HG03175 (cell line): ENCODE results near the gene TNFRSF9.
A peak's percentile ranks its signal among the peaks of the same experiment; 100 is the strongest.
"Not testable (repeated sequence)": the region's sequence is repeated elsewhere in the genome, so short reads cannot be mapped to it uniquely, and the experiment has no call there.

Source experiments
- ATAC-seq: cut with Tn5 transposase; IDR thresholded peaks from one replicate; pipeline ENCODE4 v1.9.1; 2021; ENCODE audit warnings: mild to moderate bottlenecking, moderate library complexity; ENCODE audit not compliant: unreplicated experiment

Gene TNFRSF9

DNA sequence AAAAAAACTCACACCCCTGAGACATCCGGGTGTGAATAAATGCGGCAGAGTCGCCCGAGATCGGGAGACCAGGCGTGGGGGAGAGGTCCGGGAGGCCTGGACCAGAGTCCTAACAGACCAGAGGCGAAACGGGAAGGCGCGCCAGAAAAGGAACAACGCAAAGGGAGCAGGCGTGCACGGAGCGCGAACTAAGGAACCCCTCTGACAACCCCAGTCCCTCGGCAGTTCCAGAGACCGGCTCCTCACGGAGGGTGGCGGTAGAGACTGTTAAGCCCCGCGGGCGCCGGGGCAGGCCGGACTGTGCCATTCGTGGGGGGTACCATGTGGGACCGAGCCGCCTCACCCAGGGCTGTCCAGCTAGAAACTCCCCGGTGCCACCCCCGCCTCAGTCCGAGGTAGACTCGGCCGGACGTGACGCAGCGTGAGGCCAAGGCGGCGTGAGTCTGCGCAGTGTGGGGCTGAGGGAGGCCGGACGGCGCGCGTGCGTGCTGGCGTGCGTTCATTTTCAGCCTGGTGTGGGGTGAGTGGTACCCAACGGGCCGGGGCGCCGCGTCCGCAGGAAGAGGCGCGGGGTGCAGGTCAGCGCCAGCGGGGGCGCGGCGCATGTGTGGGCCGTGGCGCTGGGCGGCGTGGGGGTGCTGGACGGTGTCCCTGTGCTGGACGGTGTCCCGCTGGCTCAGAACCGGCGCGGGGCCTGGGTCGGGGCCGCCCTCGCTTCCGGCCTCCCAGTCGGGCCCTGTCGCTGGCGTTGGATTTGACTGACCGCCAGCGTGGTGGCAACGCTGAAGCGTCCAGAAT, 20.8 kb upstream of the TNFRSF9 start, which contains the start of gene PARK7:
Gene PARK7 (plus strand): TSS at position 496 of the 798 bp plus-strand sequence. CDS start 1,075 bp downstream, outside the sequence.
- ATAC-seq, result peak; percentile 97

DNA sequence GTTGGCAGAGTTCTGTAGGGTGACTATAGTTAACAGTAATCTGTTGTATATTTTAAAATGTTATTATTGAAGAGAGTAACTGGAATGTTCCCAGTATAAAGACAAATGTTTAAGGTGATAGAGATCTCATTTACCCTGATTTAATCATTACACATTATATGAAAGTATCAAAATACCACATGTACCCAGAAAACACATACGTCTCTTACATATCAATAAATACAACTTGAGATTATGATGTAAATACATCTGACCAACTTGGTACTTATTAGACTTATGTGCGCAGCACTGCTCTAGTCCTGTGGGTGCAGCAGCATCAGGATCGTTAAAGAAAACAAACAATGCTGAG, 20.2 kb upstream of the TNFRSF9 start:
- ATAC-seq, result no peak

DNA sequence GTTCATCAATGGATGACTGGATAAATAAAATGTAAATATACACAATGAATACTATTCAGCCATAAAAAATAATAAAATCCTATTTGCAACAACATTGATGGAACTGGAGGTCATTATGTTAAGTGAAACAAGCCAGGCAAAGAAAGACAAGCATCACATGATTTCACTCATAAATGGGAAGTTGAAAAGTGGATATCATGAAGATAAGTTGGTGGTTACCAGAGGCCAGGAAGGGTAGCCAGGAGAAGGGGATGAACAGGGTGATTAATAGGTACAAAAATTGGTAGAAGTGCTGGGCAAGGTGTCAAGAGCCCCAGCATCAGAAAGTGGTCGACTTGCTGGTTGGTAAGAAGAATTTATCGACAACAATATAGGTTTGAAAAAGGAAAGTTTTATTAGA, 19.5 kb upstream of the TNFRSF9 start:
- ATAC-seq, result no peak

DNA sequence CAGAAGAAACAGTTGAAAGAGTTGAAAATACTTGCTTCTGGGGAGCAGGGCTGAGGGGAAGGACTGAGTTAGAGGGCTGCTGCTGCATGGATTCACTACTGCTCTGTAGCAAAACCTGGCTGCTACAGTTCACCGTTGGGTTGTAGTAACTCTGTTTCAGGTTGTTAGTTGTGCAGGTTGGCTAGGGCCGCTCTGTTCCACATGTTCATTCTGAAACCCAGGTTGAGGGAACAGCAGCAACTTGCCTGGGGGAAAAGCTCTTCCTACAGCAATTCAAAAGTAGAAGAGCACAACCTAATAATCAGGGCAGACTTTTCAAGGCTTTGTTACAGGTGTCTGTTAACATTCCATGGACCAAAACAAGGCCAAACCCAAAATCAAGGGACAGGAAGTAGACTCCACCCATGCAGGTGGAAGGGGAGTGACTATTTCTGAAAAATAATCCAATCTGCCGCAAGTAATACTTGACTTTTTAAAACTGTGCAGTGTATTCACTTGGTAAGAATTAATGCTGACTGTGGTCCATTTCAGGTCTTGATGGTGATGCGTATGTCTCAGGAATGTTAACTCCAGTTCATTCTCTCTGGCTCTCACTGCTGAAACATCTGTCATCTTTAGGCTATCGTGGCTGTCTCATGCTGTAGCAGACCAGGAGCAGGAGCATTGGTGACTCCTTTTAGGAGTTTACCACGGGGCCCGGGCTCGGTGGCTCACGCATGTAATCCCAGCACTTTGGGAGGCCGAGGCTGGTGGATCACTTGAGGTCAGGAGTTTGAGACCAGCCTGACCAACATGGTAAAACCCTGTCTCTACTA, 15.8 kb upstream of the TNFRSF9 start:
- no peak for ATAC-seq

DNA sequence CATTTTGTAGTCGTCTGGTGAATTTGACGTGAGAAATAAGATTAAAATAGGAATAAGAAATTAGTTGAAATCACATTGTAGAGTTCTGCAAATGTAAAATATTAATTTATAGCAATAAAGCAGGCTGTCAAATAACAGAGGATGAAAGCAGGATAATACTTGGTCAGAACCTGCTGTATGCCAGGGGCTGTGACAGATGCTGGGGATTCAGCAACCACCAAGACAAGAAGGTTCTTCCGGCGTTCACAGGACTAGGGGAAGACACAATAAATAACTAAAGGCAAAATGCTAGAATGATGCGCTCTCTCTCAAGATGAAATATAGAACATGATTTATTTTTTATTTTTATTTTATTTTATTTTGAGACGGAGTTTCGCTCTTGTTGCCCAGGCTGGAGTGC, 14.0 kb upstream of the TNFRSF9 start:
- ATAC-seq, result no peak

DNA sequence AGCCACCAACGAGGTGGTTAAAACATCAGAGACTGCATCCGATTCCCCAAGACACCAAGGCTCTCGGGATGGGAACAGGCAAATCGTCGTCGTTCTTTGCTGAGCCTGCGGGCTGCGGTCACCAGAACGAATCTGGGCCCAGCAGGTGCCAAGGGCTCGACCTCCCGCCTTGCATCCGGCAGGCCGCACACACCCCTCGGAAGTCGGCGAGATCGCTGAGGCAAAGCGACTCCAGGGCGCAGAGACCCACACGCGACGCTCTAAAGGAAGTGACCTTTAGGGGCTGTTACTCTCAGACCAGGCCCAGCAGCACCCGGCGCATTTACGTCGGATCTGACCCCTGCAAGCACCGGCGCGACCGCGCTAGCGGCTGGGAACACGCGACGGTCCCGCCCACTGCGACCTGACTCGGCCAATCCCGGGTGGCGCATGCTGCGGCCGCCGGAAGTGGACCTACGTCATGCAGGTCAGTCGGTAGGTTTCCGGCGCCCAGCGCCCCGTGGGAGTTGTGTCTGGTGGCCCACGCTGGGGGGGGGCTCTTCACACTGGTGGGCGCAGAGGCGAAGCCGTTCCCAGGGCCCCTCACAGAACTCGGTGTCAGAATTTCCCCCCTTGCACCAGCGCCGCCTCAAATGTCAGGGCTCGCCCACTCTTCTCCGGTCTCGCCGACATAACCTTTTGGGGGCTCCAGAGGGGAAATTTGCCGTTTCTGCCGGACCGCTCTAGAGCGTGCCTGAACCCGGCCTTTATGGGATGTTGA, 13.4 kb upstream of the TNFRSF9 start:
- peak; percentile 96 for ATAC-seq

DNA sequence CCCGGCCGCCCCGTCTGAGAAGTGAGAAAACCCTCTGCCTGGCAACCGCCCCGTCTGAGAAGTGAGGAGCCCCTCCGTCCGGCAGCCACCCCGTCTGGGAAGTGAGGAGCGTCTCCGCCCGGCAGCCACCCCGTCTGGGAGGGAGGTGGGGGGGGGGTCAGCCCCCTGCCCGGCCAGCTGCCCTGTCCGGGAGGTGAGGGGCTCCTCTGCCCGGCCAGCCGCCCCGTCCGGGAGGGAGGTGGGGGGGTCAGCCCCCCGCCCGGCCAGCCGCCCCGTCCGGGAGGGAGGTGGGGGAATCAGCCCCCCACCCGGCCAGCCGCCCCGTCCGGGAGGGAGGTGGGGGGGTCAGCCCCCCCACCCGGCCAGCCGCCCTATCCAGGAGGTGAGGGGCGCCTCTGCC, 12.2 kb upstream of the TNFRSF9 start:
- ATAC-seq, result not testable (repeated sequence)

DNA sequence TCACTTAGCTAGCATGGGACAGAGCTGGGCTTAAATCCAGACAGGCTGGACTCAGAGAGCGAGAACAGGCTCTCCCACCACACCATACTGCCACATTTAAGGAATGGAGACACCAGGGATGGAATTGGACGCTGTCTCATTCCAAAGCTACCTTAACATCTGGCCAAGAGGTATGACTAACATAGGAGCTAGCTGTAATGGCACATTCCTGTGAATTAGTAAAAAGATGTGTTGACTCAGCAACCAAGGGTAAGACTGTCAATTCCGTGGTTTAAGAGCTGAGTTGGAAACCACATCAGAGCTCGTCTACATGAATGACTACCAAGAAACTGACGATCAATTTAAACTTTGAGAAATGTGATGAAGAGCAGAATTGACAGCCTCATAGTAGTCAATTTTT, 8.3 kb upstream of the TNFRSF9 start:
- ATAC-seq, result no peak

DNA sequence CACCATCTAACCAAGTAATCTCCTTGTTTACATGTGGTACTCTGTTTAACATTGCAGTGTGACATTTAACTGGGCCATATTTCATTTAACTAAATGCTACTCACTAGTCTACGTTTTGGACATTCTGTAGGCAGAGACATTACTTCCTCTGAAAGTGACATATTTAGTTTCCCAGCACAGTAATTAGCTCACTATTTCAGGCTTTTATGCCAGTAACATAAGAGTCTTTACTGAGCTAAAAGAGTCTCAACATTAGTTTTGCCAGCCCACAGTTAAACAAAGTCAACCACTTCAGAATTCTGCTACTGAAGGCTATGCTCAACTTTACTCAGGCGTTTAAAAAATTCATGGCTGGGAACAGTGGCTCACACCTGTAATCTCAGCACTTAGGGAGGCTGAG, 2.6 kb upstream of the TNFRSF9 start:
- no peak for ATAC-seq

DNA sequence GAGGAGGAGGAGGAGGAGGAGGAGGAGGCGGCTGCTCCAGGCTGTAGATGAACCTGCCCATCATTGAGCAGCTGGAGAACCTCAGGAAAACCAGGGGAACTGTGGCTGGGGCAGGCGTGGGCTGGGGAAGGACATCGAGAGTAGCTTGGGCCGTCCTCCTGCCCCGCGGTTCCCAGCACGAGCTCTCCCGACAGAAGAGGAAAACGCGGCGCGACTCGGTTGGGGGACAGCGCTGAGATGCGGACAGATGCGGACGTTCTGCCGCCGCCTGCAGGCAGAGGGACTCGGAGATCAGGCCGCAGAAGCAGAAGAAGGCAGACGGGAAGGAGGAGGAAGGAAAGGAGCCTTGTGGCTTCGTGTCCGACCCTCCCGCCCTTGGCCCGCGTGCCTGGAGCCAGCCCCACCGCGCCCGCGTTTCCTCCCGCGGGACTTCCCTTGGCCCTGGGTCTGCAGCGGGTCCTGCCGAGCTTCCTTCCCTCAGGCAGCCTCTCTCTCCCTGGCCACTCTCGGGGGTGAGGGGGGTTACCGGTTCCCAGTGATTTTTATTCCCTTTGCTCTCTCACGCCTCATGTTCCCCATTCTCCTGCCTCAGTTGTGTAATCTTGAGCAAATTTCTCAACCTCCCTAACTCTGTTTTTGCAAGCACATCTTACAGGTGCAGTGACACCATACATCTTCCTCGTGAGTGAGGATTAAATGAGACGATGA, 1.7 kb upstream of the TNFRSF9 start:
- ATAC-seq, result no peak

DNA sequence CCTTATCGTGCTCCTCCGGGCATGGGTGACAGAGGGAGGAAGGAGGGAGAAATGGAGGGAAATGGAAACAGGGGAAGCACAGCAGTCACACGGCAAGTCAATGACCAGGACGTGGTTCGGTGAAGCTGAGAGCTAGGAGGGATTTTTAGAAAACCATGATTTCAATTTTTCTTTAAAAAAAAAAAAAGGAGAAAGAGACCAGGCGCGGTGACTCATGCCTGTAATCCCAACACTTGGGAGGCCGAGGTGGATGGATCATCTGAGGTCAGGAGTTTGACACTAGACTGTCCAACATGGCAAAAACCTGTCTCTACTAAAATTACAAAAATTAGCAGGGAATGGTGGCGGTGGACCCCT, 776 bp upstream of the TNFRSF9 start:
- no peak for ATAC-seq

DNA sequence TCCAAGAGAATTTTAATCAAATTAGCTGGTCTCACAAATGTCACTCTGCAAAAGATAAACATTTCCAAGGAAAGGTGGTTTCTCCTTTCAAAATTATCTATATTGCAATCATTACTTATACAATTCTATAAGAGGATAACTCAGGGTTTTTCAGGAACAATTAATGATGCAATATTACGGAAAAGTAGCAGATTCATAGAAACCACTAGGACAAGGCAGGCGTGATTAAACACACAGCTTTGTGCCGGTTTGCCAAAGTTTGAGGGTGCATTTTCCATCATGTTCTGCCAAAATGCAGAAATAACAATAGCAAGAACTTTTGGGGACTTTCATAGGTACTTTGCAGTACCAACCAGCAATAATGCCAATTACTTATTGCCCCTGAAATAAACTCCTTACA, 605 bp downstream of the TNFRSF9 start:
- no peak for ATAC-seq

DNA sequence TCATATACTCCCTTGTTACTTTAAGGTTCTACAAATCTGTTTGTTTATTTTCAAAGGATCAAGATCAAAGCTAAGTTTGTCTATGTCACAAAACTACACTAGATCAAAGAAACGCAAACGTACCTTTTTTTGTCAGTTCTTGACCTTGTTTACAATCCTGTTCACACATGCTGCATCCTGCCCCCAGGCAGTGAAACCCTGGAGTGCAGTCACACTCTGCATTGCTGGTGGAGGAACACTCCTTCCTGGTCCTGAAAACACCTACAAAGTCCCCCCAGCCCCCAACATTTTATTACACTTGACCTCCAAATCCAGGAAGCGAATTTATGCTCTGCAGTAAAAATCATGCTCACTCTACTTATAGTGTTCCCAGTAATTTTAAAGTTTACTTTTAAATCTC, 2.6 kb downstream of the TNFRSF9 start:
- ATAC-seq, result no peak

DNA sequence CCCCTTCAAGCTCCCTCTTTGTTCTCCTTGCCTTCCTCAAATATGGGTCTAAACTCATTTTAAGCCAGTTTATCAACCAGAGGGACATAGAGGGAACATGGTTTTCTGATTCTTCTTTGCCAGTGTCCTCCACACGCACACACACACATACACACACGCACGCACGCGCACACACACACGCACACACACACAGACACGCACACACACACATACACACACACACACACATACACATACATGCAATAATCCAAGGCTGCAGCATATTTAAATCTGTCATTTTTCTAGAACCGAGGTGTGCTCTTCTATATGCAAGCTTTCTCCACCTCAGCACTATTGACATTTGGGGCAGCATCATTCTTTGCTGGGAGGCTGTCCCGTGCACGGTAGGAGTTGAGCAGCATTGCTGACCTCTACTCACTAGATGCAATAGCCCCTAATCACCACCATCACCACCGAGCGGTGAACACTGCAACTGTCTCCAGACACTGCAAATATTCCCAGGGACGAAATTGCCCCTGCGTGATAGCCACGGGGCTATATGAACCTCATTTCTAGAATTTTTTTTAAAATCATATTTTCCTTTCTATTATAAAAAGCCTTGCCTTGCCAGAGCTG, 8.0 kb downstream of the TNFRSF9 start:
- ATAC-seq, result no peak

DNA sequence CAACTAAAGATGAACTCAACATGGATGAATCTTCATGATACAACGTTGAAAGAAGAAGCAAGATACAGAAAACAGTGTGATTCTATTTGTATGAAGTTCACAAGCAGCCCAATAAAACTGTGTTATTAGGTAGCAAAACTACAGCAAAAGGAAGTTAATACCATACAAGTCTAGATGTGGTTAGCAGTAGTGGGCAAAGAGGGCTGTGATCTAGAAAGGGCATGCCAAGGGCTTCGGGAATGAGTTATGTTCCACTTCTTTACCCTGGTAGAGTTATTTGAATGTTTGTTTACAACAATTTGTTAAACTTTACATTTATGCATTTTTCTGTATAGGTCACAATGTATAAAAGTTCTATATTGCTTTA, 9.2 kb downstream of the TNFRSF9 start:
- no peak for ATAC-seq

DNA sequence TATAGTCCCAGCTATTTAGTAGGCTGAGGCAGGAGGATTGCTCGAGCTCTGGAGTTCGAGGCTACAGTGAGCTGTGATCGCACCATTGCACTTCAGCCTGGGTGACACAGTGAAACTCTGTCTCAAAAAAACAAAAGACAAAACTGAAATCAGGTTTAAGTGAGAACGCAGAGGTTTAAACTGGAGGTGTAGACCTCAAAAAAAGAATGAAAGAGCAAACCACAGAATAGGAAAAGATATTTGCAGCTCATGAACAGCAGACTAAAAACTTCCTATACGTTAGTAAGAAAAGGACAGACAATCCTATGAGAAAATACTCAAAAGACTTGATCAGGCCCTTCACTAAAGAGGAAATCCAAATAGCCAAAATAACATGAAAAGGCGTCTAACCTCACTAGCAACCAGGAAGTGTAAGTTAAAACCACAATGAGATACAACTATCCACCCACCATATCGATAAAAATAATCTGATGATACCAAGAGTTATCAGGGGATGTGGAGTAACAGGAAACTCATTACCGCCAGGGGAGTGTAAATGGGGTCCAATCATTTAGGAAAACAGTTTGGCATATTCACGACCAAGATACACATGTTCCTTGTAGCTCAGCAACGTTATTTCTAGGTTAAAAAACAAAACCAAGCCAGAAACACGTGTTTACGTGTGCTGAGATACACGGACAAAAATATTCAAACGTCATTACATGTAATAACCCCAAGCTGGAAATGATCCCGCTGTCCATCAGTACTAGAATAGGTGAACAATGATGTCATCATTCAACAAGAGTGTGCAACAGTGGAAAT, 9.8 kb downstream of the TNFRSF9 start:
- no peak for ATAC-seq

DNA sequence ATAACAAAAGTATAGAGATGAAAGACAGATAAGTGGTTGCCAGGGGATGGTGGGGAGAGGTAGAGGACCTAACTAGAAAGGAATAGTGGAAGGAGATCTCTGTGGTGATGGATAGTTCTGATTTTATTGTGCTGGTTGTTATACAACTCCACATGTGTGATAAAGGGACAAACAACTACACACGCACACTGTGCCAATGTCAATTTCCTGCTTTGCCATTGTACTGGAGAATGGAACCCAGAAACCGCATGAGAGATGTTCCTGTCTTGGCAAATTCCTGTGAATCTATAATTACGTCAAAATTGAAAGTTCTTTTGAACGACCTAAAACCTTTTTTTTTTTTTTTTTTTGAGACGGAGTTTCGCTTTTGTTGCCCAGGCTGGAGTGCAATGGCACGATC, 11.0 kb downstream of the TNFRSF9 start:
- ATAC-seq, result no peak

DNA sequence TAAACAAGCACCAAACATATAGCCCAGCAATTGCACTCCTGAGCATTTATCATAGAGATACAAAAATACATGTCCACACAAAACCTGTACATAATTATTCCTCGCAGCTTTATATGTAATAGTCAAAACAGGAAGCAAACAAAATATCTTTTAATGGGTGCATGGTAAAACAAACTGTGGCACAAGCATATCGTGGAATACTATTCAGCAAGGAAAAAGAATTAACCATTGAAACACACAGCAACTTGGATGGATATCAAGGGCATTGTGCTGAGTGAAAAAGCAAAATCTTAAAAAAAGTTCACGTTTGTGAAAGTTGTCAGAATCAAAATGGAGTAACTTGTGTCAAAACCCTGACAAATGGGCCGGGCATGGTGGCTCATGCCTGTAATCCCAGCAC, 12.4 kb downstream of the TNFRSF9 start:
- no peak for ATAC-seq

DNA sequence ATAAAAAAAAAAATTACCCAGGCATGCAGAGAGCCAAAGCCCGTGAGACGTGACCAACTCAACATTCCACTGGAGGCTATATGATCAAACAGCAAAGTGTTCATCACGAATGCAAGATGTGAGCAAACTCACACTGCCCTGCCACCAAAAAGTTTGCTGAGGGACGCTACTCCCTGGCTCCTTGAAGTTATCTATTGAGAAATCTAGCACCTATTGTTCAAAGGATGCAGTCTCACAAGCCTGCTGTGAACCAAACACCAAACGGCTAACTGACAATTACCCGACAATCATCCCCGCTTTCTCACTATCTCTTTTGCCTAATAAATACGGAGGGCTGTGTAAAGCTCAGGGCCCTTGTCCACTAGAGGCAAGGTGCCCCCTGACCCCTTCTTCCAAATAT, 13.6 kb downstream of the TNFRSF9 start:
- ATAC-seq, result not testable (repeated sequence)

DNA sequence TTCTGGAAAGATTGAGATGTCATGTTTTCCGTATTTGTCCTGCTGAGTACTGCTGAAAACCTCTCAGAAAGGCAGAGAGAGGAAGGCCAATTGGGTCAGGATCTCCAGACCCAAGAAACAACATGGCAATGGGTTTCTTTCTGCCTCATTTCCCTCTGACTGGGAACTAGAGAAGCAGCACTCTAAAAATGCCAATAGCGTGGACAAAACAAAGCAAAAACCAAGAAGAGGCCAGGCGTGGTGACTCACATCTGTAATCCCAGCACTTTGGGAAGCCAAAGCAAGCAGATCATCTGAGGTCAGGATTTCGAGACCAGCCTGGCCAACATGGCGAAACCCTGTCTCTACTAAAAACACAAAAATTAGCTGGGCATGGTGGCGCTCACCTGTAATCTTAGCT, 18.3 kb downstream of the TNFRSF9 start:
- ATAC-seq, result no peak
